MM.1S (cell line): ENCODE results near the gene MS4A4A.
"Not testable (repeated sequence)": the region's sequence is repeated elsewhere in the genome, so short reads cannot be mapped to it uniquely, and the experiment has no call there.

Experiments used
- DNase-seq: peaks from one replicate; pipeline ENCODE4 v3.0.0-alpha.2; 2015
- H2AFZ ChIP-seq: fragments of 300-600 bp; sonication (generic); 2 replicates; pipeline ENCODE4 v1.6.0; 2016; ENCODE audit warnings: antibody characterized with exemption, low read length
- H3F3A ChIP-seq: fragments of 300-600 bp; sonication (generic); 2 replicates; pipeline ENCODE4 v1.6.1; 2016; ENCODE audit warnings: mild to moderate bottlenecking, antibody characterized with exemption, low read length, moderate library complexity, mixed read lengths; ENCODE audit not compliant: insufficient read depth
- H3K27ac ChIP-seq: fragments of 300-600 bp; sonication (generic); 2 replicates; pipeline ENCODE4 v1.5.1; 2016; ENCODE audit warnings: mild to moderate bottlenecking, low read length
- H3K27me3 ChIP-seq: fragments of 300-600 bp; sonication (generic); replicated peaks from 2 replicates; pipeline ENCODE4 v1.6.0; 2016; ENCODE audit warnings: low read length; ENCODE audit not compliant: insufficient read depth
- H3K36me3 ChIP-seq: fragments of 300-600 bp; sonication (generic); replicated peaks from 2 replicates; pipeline ENCODE4 v1.6.1; 2016; ENCODE audit warnings: mild to moderate bottlenecking, low read length, mixed read lengths; ENCODE audit not compliant: insufficient read depth
- H3K4me1 ChIP-seq: fragments of 300-600 bp; sonication (generic); 2 replicates; pipeline ENCODE4 v1.6.1; 2016; ENCODE audit warnings: low read length, mixed read lengths
- H3K4me2 ChIP-seq: fragments of 300-600 bp; sonication (generic); 2 replicates; pipeline ENCODE4 v1.6.0; 2016; ENCODE audit warnings: low read depth, low read length
- H3K4me3 ChIP-seq: fragments of 300-600 bp; sonication (generic); 2 replicates; pipeline ENCODE4 v1.5.1; 2016; ENCODE audit warnings: low read length, mixed read lengths
- H3K79me2 ChIP-seq: fragments of 300-600 bp; sonication (generic); 2 replicates; pipeline ENCODE4 v1.6.1; 2016; ENCODE audit warnings: mixed run types, low read length, mixed read lengths
- H3K9ac ChIP-seq: fragments of 300-600 bp; sonication (generic); 2 replicates; pipeline ENCODE4 v1.6.1; 2016; ENCODE audit warnings: low read length, mixed read lengths
- H3K9me2 ChIP-seq: fragments of 300-600 bp; sonication (generic); replicated peaks from 2 replicates; pipeline ENCODE4 v1.6.1; 2016; ENCODE audit warnings: mild to moderate bottlenecking, low read length, mixed read lengths; ENCODE audit not compliant: insufficient read depth
- H3K9me3 ChIP-seq: fragments of 300-600 bp; sonication (generic); replicated peaks from 2 replicates; pipeline ENCODE4 v1.6.1; 2016; ENCODE audit warnings: mild to moderate bottlenecking, low read length, mixed read lengths; ENCODE audit not compliant: insufficient read depth
- H4K20me1 ChIP-seq: fragments of 300-600 bp; sonication (generic); 2 replicates; pipeline ENCODE4 v1.6.1; 2016; ENCODE audit warnings: mild to moderate bottlenecking, low read length, moderate library complexity, mixed read lengths; ENCODE audit not compliant: insufficient read depth
- EZH2 ChIP-seq: fragments of 300-600 bp; sonication (generic); optimal IDR thresholded peaks from 2 replicates; pipeline ENCODE3; 2017; ENCODE audit warnings: low read depth, mild to moderate bottlenecking, antibody characterized with exemption, low read length, mixed read lengths
- EZH2phosphoT487 ChIP-seq: fragments of 300-600 bp; sonication (generic); IDR thresholded peaks from 2 replicates; pipeline ENCODE4 v1.6.1; 2018; ENCODE audit warnings: antibody characterized with exemption, low read length
- TF ChIP-seq, protein P1 (sequence below): fragments of 300-600 bp; sonication (generic); IDR thresholded peaks from 2 replicates; pipeline ENCODE4 v1.5.1; 2016; ENCODE audit warnings: antibody characterized with exemption, low read length, mixed read lengths

Gene MS4A4A

DNA sequence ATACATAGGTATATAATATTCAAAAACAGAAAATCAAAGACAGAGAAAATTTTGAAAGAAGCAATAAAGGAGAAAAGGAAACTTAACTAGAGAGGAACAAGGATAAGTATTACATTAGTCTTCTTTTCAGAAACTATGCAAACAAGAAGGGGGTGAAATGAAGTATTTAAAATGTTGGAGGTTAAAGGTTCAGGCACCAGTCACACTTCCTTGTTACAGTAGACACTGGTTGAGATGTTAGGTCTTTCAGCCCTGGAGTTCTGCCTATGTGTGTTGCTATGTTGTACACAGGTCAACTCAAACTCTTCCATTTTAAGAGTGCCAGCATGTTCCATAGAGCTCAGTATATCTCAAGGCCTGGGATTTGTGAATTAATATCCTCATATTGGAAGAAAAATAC is 6.0 kb upstream of the MS4A4A start:
- no peak overlapping the region for H3K27ac ChIP-seq

DNA sequence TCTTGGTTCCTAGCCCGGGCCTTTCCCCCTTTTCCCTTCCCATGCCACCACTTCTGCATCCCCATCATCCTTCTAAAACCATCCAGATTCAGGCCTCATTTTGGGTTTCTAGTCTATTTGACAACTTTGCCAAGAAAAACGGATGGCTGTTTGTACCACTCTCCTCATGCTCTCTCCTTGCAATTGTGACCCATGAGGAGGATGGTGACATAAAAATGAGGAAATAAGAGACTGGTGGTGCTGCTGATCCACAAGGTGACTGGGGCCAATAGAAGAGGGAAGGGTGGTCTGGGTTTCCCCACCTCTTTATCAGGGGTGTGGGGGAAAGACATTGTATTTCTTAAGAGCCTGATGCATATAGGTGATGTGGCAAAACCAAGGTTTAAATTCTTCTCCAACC is 1.0 kb downstream of the MS4A4A start:
- no peak for TF ChIP-seq EZH2phosphoT487
- TF ChIP-seq, protein P1, sequence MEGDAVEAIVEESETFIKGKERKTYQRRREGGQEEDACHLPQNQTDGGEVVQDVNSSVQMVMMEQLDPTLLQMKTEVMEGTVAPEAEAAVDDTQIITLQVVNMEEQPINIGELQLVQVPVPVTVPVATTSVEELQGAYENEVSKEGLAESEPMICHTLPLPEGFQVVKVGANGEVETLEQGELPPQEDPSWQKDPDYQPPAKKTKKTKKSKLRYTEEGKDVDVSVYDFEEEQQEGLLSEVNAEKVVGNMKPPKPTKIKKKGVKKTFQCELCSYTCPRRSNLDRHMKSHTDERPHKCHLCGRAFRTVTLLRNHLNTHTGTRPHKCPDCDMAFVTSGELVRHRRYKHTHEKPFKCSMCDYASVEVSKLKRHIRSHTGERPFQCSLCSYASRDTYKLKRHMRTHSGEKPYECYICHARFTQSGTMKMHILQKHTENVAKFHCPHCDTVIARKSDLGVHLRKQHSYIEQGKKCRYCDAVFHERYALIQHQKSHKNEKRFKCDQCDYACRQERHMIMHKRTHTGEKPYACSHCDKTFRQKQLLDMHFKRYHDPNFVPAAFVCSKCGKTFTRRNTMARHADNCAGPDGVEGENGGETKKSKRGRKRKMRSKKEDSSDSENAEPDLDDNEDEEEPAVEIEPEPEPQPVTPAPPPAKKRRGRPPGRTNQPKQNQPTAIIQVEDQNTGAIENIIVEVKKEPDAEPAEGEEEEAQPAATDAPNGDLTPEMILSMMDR = no peak
- TF ChIP-seq EZH2 = no peak
- Histone ChIP-seq H3K9me2 (no peaks in the 10 kb centered on the region), H3K36me3 (no peaks in the 10 kb centered on the region), H3K4me3 (no peak overlapping the region), H4K20me1 (no peaks in the 10 kb centered on the region), H3K9ac (no peak overlapping the region), H3K9me3 (no peaks in the 10 kb centered on the region), H3F3A (no peaks in the 10 kb centered on the region), H2AFZ (no peak overlapping the region), H3K27ac (no peak overlapping the region), H3K4me2 (no peak overlapping the region), H3K4me1 (no peaks in the 10 kb centered on the region), H3K27me3 (no peaks in the 10 kb centered on the region), H3K79me2 (no peaks in the 10 kb centered on the region)
- DNase-seq = no peak

More for the DNA sequence above, 6.0 kb upstream of the MS4A4A start:
- Histone ChIP-seq H3K9me3 (no peaks in the 10 kb centered on the region), H3F3A (no peaks in the 10 kb centered on the region), H3K4me2 (no peak overlapping the region), H3K27me3 (no peaks in the 10 kb centered on the region), H3K36me3 (no peaks in the 10 kb centered on the region), H3K4me3 (no peak overlapping the region), H4K20me1 (no peaks in the 10 kb centered on the region), H3K4me1 (no peaks in the 10 kb centered on the region), H3K9ac (no peak overlapping the region), H3K79me2 (no peaks in the 10 kb centered on the region), H3K9me2 (no peaks in the 10 kb centered on the region), H2AFZ (no peak overlapping the region)
- no peak for DNase-seq
- TF ChIP-seq, protein P1 = no peak
- TF ChIP-seq EZH2 (no peak), EZH2phosphoT487 (no peak)

DNA sequence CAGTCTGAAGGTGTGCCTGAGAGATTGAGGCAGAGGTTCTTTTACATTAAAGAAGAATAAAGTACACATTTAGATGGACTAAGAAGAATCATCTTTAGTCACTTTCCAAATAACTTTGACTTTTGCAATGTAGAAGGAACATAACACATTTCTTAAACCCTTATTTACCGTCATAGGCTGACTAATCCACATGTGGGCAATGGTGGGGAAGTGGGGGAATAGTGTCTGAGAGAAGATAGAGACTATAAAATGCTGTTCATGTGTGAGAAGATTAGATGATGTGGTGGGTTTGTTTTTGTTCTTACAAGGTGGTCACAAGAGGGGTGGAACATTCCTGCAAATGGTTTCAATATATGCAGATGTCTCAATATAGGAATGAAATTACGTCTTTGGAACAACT is 1.8 kb downstream of the MS4A4A start:
- Histone ChIP-seq H2AFZ (no peak overlapping the region), H3K27me3 (no peaks in the 10 kb centered on the region), H3K36me3 (no peaks in the 10 kb centered on the region), H4K20me1 (no peaks in the 10 kb centered on the region), H3K4me1 (no peaks in the 10 kb centered on the region), H3K4me2 (no peak overlapping the region), H3K9me3 (no peaks in the 10 kb centered on the region), H3K79me2 (no peaks in the 10 kb centered on the region), H3F3A (no peaks in the 10 kb centered on the region), H3K4me3 (no peak overlapping the region), H3K9me2 (no peaks in the 10 kb centered on the region), H3K9ac (no peak overlapping the region), H3K27ac (no peak overlapping the region)
- TF ChIP-seq, protein P1 = no peak
- TF ChIP-seq EZH2phosphoT487 (no peak), EZH2 (no peak)
- DNase-seq = no peak

DNA sequence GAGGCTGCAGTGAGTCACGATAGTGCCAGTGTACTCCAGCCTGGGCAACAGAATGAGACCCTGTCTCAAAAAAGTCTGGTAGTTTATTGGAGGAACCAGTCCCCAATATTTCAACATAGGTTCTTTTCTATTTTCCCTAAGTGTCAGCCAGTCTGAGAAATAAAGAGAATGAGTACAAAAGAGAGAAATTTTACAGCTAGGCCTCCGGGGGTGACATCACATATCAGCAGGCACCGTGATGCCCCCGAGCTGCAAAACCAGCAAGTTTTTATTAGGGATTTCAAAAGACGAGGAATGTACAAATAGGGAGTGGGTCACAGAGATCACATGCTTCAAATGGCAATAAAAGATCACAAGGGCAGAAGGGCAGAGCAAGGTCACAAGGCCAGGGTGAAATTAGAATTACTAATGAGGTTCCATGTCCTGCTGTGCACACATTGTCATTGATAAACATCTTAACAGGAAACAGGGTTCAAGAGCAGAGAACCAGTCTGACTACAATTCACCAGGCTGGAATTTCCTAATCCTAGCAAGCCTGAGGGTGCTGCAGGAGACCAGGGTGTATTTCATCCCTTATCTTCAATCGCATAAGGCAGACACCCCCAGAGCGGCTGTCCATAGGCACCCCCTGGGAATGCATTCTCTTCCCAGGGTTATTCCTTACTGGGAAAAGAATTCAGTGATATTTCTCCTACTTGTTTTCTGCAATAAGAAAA is 5.1 kb downstream of the MS4A4A start:
- H4K20me1 ChIP-seq, H3K79me2 ChIP-seq, H3K4me3 ChIP-seq, H2AFZ ChIP-seq, H3K9me2 ChIP-seq, H3K9me3 ChIP-seq, H3K36me3 ChIP-seq, DNase-seq, H3F3A ChIP-seq, H3K27ac ChIP-seq, H3K27me3 ChIP-seq, H3K9ac ChIP-seq, H3K4me2 ChIP-seq, H3K4me1 ChIP-seq: not testable (repeated sequence)
